ENCODE results near the gene SCUBE3. TPM values are rescaled to one million over a fixed set of nuclear protein-coding genes. Genes with fewer than 3 reads are reported as not detected.

SCUBE3 gene
- total and polyA plus RNA-seq, 2 of the 4 experiments (the other 2 are of a cell fraction), result 19.9 to 45.5 TPM

- H3K9me3 ChIP-seq (ENCODE audit: control insufficient read depth, insufficient read depth, low read length), result no peaks in the 10 kb centered on the region
- ATAC-seq (ENCODE audit: low read depth) (peak; percentile 70), DNase-seq (peak; percentile 79)
- TF ChIP-seq USF2 (IDR thresholded peaks at IDR 0.05; ENCODE audit: low read depth, low read length) (no peak), SMC3 (IDR thresholded peaks at IDR 0.05; ENCODE audit: low read depth, low read length) (0 out of 2 replicates have a peak, but pooled peaks have one; percentile 10), RAD21 (IDR thresholded peaks at IDR 0.05; ENCODE audit: low read length) (0 out of 2 replicates have a peak, but pooled peaks have one; percentile 9)
- ChIA-PET CTCF (no interaction called here), POLR2A (ENCODE audit: unreplicated experiment) (no interaction called here)
- H3K4me3 ChIP-seq (ENCODE audit: insufficient read depth, low read depth, low read length), result no peak overlapping the region
- no peak overlapping the region for H3K56ac ChIP-seq (ENCODE audit: extremely low read depth, insufficient read depth, low read length)
- dilution Hi-C loops (cut with HindIII; ENCODE audit: low sequenced_read_pairs, unreplicated experiment), result no loop called here
- peak overlapping the region; percentile 96 for H2BK20ac ChIP-seq (ENCODE audit: low read depth, low read length)
- peak overlapping the region; percentile 70 for H2AK9ac ChIP-seq (replicated peaks; ENCODE audit: low read depth, low read length, poor library complexity)
- H2BK5ac ChIP-seq (ENCODE audit: low read depth, low read length, poor library complexity, severe bottlenecking), result peak overlapping the region; percentile 78
- intact Hi-C loops (cut with micrococcal nuclease), result no loop called here
- H3K27me3 ChIP-seq (ENCODE audit: control insufficient read depth, insufficient read depth, low read length), result no peaks in the 10 kb centered on the region
- H3K36me3 ChIP-seq (ENCODE audit: control insufficient read depth, insufficient read depth, low read length), result no peaks in the 10 kb centered on the region
- in situ Hi-C loops (cut with MboI; ENCODE audit: low sequenced_read_pairs), result no loop called here
- WGBS, 2 experiments (ENCODE audit: extremely low coverage in 2 of 2, insufficient read length in 1 of 2), result no CpG with 5 or more reads among the region's 1 CpG
- peak overlapping the region; percentile 94 for H2BK120ac ChIP-seq (ENCODE audit: low read depth, low read length)
- peak overlapping the region; percentile 21; the same call in 1 of the 2 replicates for H3K27ac ChIP-seq (ENCODE audit: insufficient read depth, low read length)
- H3K4me2 ChIP-seq (ENCODE audit: low read depth, low read length), result no peak overlapping the region
- peak overlapping the region; percentile 96 for H3K14ac ChIP-seq (replicated peaks; ENCODE audit: low read depth, low read length)
- H4K20me1 ChIP-seq (ENCODE audit: insufficient read depth, low read length), result no peaks in the 10 kb centered on the region
- H2AK5ac ChIP-seq (ENCODE audit: low read depth, low read length), result peak overlapping the region; percentile 98
- H4K8ac ChIP-seq (ENCODE audit: low read depth in 2 of 2, low read length in 2 of 2), result peak overlapping the region; percentile 64 to 75
- no TSS peak for BruUV-seq (replicated peaks)
- peaks cover 38% of the 10 kb centered on the region for H3K9me1 ChIP-seq (ENCODE audit: insufficient read depth, low read length)
- H3K23ac ChIP-seq (ENCODE audit: low read depth, low read length), result peak overlapping the region; percentile 59; the same call in 1 of the 2 replicates
- H2AFZ ChIP-seq (replicated peaks; ENCODE audit: low read length, poor library complexity), result peak overlapping the region; percentile 75
- H3K18ac ChIP-seq (ENCODE audit: low read depth, low read length), result peak overlapping the region; percentile 67; the same call in 1 of the 2 replicates
- H3K9ac ChIP-seq (ENCODE audit: low read depth, low read length), result no peak overlapping the region
- peaks cover 26% of the 10 kb centered on the region for H3K4me1 ChIP-seq (ENCODE audit: control insufficient read depth, insufficient read depth, low read length)
- H2BK15ac ChIP-seq (ENCODE audit: low read depth, low read length), result peak overlapping the region; percentile 75; the same call in 1 of the 3 replicates
- peak overlapping the region; percentile 78; the same call in 1 of the 2 replicates for H4K91ac ChIP-seq (ENCODE audit: insufficient read depth, low read depth, low read length)
- H3K4ac ChIP-seq (ENCODE audit: low read depth, low read length), result peak overlapping the region; percentile 93
- H4K5ac ChIP-seq (ENCODE audit: low read depth, low read length), result peak overlapping the region; percentile 65; the same call in 1 of the 2 replicates
- H3K79me1 ChIP-seq (ENCODE audit: low read depth in 1 of 2, low read length in 2 of 2), result peaks cover 0 to 3% of the 10 kb centered on the region in 2 experiments; a peak in 1 of 4 replicates
These were observed 43.6 kb upstream of the SCUBE3 start for GRCh38 chr6:35170166-35170565.

Data from IMR-90 (cell line).